Measurements from ENCODE around the gene RGS16.

The RGS16 gene

DNA sequence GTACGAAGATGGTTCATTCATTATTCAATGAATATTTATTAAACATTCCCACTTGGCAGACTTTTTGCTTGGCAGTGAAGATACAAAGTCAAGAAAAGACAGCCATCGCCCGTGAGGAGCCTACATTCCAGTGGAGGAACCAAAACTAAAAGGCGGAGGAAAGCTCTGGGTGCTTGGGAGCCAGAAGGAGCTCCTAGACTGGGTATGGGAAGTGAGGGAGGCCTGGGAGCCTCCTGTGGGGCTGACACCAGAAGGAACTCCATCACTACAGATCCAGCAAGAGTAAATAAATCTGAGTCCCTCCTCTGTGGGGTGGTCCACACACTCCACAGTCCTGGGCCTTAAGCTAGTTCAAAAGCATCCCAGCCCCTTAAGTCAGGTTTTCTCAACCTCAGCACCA is 30.0 kb downstream of the RGS16 start:
- no peak for DNase-seq

- no peak for DNase-seq
Measured at GRCh38 chr1:182570611-182570970, 33.6 kb downstream of the RGS16 start.

DNA sequence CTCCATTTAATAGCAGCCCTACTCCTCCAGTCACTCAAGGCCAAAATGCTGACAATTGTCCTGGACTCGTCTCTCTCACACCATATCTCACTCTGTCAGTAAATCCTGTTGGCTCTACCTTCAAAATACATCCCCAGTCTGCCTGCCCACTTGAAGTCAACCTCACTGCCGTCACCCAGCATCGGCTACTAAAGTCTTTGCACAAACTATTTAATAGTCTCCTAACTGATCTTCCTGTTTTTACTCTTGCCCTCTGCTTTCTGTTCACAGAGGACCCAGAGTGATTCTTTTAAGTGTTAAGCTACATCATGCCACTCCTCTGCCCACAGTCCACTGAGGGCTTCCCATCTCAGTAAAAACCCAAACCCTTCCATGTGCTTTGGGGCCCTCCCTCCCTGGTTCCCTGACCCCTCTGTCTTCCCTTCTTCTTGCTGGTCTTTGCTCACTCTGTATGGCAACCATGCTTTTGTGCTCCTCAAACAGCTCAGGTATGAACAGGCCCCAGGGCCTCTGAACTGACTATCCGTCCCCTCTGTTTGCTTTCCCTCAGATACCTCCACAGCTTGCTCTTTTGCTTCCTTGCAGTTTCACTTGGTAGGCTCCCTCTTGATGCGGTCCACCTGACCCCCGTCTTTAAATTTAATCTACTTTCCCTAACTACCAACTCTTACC is 34.1 kb downstream of the RGS16 start:
- no peak for DNase-seq

DNA sequence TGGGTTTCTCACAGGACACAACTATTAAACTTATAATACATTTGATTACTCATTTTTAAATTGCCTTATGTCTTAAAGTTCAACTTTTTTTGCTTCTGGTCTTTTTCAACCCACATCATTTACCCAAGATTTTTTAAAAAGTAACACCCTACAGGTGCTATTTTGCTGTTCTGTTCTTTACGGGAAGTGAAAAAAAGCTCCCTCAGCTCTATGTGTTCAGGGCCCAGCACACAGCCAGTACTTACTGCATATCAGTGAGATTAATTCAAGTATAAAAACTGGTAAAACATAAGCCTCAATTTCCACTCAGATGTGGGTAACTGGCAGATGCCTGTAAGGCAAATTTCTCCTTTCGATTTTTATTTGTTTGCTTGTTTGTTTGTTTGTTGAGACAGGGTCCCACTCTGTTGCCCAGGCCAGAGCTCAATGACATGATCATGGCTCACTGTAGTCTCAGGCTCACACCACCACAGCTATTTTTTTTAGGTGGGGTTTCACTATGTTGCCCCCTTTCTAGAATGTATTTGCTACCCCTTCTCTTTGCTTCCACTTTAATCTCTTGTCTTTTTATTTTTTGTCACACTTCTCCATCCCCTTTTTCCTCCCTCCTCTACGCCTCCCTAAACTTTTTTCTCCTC is 35.4 kb downstream of the RGS16 start:
- DNase-seq = no peak

DNA sequence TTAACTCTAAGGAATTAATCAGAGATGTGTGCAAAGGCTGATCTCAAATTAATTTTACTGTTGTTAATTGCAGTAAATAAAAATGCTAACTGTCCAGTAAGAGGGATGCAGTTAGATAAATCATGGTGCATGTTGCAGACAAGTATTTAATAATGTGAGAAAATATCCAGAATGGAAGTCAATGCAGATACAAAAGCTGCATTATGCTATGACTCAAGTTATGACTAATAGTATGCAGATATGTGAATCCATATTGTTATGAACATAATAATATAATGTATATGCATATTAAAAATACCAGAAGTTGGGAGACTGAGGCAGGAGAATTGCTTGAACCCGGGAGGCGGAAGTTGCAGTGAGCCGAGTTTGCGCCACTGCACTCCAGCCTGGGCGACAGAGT is 36.6 kb downstream of the RGS16 start:
- no peak for DNase-seq

DNA sequence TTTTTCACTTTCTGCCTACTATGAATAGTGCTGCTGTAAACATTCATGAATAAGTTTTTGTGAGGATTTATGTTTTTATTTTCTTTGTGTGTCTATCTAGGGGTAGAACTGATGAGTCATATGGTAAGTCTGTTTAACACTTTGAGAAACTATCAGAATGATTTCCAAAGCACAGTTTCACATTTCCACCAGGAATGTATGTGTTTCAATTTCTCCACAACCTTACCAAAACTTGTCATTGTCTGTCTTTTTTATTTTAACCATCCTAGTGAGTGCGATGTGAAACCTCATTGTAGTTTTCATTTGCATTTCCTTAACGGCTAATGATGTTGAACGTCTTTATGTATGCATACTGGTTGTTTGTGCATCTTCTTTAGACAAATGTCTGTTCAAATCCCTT is 38.7 kb downstream of the RGS16 start:
- DNase-seq = no peak

DNA sequence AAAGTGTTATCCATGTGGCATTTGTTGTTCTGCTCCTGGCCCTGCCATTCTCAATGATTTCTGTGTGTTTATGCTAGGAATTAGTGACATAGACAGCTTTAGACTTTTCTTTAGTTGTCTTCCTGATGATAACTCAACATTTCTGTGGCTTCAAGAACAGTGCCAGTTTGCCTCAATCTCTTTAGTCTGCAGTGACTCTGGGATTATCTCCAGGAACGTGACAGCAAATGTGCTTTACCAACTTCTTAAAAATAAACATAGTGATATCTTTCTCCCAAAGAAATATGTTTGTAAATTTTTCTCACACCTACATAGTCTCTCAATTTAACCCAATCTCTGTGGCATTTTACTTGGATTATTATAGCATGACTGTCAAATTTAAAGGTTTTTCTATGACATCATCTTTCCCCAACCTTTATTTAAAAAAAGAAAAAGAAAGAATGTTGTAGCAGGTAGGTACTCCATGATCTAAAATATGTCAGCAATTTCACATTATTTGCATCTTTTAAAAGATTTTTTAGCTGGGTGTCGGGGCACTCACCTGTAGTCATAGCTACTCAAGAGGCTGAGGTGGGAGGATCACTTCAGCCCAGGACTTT is 39.7 kb downstream of the RGS16 start:
- no peak for DNase-seq

GRCh38 chr1:182563095-182563494 is 41.1 kb downstream of the RGS16 start:
- no peak for DNase-seq

GRCh38 chr1:182561456-182561855 is 42.7 kb downstream of the RGS16 start:
- no peak for DNase-seq

- no peak for DNase-seq
Measured at GRCh38 chr1:182560392-182560984, 43.7 kb downstream of the RGS16 start.

GRCh38 chr1:182556279-182556678 is 47.9 kb downstream of the RGS16 start:
- DNase-seq = no peak

DNA sequence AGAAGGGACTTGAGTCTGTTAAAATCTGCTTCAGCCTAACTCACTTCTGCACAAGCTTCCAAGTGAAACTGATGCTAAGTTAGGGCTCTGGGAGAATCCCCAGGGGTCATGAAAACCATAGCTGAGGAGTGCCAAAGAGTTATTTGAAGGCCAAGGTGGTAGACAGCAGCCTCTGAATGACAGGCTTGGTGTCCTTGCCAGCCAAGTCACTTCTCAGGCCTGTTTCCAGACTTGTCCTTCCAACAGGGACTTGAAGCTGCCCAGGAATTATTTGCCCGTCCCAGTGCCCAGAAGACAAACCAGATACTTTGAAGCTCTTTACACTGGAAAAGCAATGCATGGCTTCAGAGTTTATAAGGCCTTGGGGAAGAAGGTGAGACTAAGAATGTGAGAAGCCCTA is 48.7 kb downstream of the RGS16 start:
- no peak for DNase-seq

GRCh38 chr1:182552527-182552926 is 51.7 kb downstream of the RGS16 start:
- no peak for DNase-seq

DNA sequence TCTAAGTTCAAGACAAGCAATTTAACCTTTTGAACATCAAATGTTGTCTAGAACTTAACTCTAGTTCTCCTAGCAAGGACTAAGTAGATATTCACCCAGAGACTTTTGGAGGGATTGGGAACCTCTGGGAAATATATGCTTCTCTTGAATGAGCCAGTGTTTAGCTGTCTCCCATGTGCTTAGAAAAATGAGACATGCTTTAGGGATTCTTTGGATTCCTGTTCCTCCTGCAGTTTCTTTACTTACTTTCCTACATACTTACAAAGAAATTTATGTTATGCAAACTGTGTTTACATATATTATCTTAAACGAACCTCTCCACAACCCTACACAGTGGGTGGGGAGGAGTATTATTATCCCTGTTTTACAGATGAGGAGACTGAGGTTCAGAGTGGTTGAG is 54.4 kb downstream of the RGS16 start:
- no peak for DNase-seq

GRCh38 chr1:182549346-182549745 is 54.8 kb downstream of the RGS16 start:
- no peak for DNase-seq

Measured in retina (tissue), 1 donor.